ENCODE results near the gene ERGIC3. TPM values are rescaled to one million over a fixed set of nuclear protein-coding genes. Genes with fewer than 3 reads are reported as not detected.
A peak's percentile ranks its signal among the peaks of the same experiment; 100 is the strongest.

The ERGIC3 gene
- total and polyA plus RNA-seq, 2 of the 4 experiments (the other 2 are of a cell fraction): 434 to 438 TPM

- Histone ChIP-seq H4K91ac (ENCODE audit: insufficient read depth, low read depth, low read length) (no peak overlapping the region), H3K36me3 (ENCODE audit: control insufficient read depth, insufficient read depth, low read length) (no peaks in the 10 kb centered on the region; the same call in 1 of the 2 replicates), H3K9me3 (ENCODE audit: control insufficient read depth, insufficient read depth, low read length) (no peaks in the 10 kb centered on the region), H2BK5ac (ENCODE audit: low read depth, low read length, poor library complexity, severe bottlenecking) (no peak overlapping the region), H3K79me1 (ENCODE audit: low read depth in 1 of 2, low read length in 2 of 2) (no peaks in the 10 kb centered on the region), H3K23ac (ENCODE audit: low read depth, low read length) (no peak overlapping the region), H3K56ac (ENCODE audit: extremely low read depth, insufficient read depth, low read length) (no peak overlapping the region), H3K18ac (ENCODE audit: low read depth, low read length) (no peak overlapping the region), H3K4me2 (ENCODE audit: low read depth, low read length) (no peak overlapping the region), H3K14ac (replicated peaks; ENCODE audit: low read depth, low read length) (no peak overlapping the region), H3K4me3 (ENCODE audit: insufficient read depth, low read depth, low read length) (no peak overlapping the region), H2AFZ (replicated peaks; ENCODE audit: low read length, poor library complexity) (peak overlapping the region; percentile 33), H3K9ac (ENCODE audit: low read depth, low read length) (no peak overlapping the region), H3K27me3 (ENCODE audit: control insufficient read depth, insufficient read depth, low read length) (peaks cover 2% of the 10 kb centered on the region; the same call in 1 of the 2 replicates), H4K5ac (ENCODE audit: low read depth, low read length) (no peak overlapping the region), H4K8ac (ENCODE audit: low read depth in 2 of 2, low read length in 2 of 2) (no peak overlapping the region), H3K9me1 (ENCODE audit: insufficient read depth, low read length) (no peaks in the 10 kb centered on the region), H2BK15ac (ENCODE audit: low read depth, low read length) (no peak overlapping the region), H3K27ac (ENCODE audit: insufficient read depth, low read length) (no peak overlapping the region), H4K20me1 (ENCODE audit: insufficient read depth, low read length) (no peaks in the 10 kb centered on the region), H2BK120ac (ENCODE audit: low read depth, low read length) (no peak overlapping the region), H2AK9ac (replicated peaks; ENCODE audit: low read depth, low read length, poor library complexity) (no peak overlapping the region), H3K4ac (ENCODE audit: low read depth, low read length) (no peak overlapping the region), H2AK5ac (ENCODE audit: low read depth, low read length) (no peak overlapping the region), H3K4me1 (ENCODE audit: control insufficient read depth, insufficient read depth, low read length) (no peaks in the 10 kb centered on the region), H2BK20ac (ENCODE audit: low read depth, low read length) (no peak overlapping the region)
- no peak for TF ChIP-seq RAD21 (IDR thresholded peaks at IDR 0.05; ENCODE audit: low read length)
- TF ChIP-seq CTCF (conservative IDR thresholded peaks at IDR 0.05; ENCODE audit: low read depth, low read length): no peak
- TF ChIP-seq MXI1 (IDR thresholded peaks at IDR 0.05; ENCODE audit: borderline replicate concordance, low read depth, low read length): no peak
- no peak for TF ChIP-seq NFE2L2 (IDR thresholded peaks at IDR 0.05; ENCODE audit: low read depth, low read length)
- TF ChIP-seq MAZ (IDR thresholded peaks at IDR 0.05; ENCODE audit: borderline replicate concordance, low read depth, low read length): no peak
- no peak for TF ChIP-seq BHLHE40 (IDR thresholded peaks at IDR 0.05; ENCODE audit: low read depth, low read length)
- no peak for TF ChIP-seq CHD1 (IDR thresholded peaks at IDR 0.05; ENCODE audit: low read depth, low read length)
- intact Hi-C loops (cut with micrococcal nuclease) (no loop called here), in situ Hi-C loops (cut with MboI; ENCODE audit: low sequenced_read_pairs) (no loop called here), dilution Hi-C loops (cut with HindIII; ENCODE audit: low sequenced_read_pairs, unreplicated experiment) (no loop called here)
- DNase-seq: no peak
- ChIA-PET POLR2A (ENCODE audit: unreplicated experiment) (no interaction called here), CTCF (no interaction called here)
- 90% methylated on average over 3 of the region's 12 CpGs; no CpG with 5 or more reads in 1 of the 2 experiments for WGBS, 2 experiments (ENCODE audit: extremely low coverage in 2 of 2, insufficient read length in 1 of 2)
- no peak for ATAC-seq (ENCODE audit: low read depth)
- BruUV-seq (replicated peaks): no TSS peak
These were observed 41.0 kb downstream of the ERGIC3 start for GRCh38 chr20:35582741-35583404.

Data from IMR-90 (cell line).